ENCODE data around the gene DMRTB1.

DNA sequence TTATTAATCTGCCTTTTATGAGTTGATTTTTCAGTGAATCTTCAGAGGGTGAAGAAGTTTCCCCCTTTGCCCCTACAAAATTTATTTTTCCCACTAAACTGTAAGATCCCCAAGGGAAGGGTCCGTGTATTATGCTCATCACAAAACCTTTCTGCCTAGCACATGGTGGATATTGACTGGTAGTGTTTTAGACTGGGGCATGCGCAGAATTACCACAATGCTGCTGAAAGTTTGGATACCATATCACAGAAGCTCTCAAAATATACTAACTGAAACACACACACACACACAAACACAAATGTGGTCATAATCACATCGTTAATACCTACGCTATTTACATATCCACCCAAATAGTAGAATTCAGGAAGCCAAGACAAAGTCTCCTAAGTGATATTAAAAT is 28.0 kb upstream of the DMRTB1 start:
- TF ChIP-seq EP300 (IDR thresholded peaks at IDR 0.05) (no peak), CTCF (IDR thresholded peaks at IDR 0.05) (no peak), POLR2A (IDR thresholded peaks at IDR 0.05) (no peak), POLR2AphosphoS5 (IDR thresholded peaks at IDR 0.05) (no peak)

Measured in upper lobe of left lung (tissue), 4 donors.